Epithelial cell of esophagus (primary cell): ENCODE measurements around the gene DIAPH2.

Source experiments
- DNase-seq: peaks from one replicate; pipeline ENCODE4 v3.0.0; 2010; ENCODE audit warnings: low read depth
- H3K4me3 ChIP-seq: 2 replicates; pipeline ENCODE4 v1.5.1; 2011; ENCODE audit warnings: mild to moderate bottlenecking, low read length, control low read depth
- TF ChIP-seq, protein P1 (sequence below): IDR thresholded peaks from 2 replicates; pipeline ENCODE4 v1.5.1; 2011; ENCODE audit warnings: low read depth, mild to moderate bottlenecking, low read length, control low read depth, inconsistent platforms; ENCODE audit not compliant: insufficient read depth; ENCODE audit errors: missing control alignments

The DIAPH2 gene

GRCh38 chrX:97309487-97310116 lies 625.0 kb downstream of the DIAPH2 start:
- TF ChIP-seq, protein P1, sequence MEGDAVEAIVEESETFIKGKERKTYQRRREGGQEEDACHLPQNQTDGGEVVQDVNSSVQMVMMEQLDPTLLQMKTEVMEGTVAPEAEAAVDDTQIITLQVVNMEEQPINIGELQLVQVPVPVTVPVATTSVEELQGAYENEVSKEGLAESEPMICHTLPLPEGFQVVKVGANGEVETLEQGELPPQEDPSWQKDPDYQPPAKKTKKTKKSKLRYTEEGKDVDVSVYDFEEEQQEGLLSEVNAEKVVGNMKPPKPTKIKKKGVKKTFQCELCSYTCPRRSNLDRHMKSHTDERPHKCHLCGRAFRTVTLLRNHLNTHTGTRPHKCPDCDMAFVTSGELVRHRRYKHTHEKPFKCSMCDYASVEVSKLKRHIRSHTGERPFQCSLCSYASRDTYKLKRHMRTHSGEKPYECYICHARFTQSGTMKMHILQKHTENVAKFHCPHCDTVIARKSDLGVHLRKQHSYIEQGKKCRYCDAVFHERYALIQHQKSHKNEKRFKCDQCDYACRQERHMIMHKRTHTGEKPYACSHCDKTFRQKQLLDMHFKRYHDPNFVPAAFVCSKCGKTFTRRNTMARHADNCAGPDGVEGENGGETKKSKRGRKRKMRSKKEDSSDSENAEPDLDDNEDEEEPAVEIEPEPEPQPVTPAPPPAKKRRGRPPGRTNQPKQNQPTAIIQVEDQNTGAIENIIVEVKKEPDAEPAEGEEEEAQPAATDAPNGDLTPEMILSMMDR = no peak
- H3K4me3 ChIP-seq = no peak overlapping the region
- DNase-seq = peak; percentile 23

GRCh38 chrX:97310373-97310772 lies 625.7 kb downstream of the DIAPH2 start:
- DNase-seq = peak; percentile 55
- TF ChIP-seq, protein P1 = no peak
- no peak overlapping the region for H3K4me3 ChIP-seq

- H3K4me3 ChIP-seq = no peak overlapping the region
Measured at GRCh38 chrX:97311066-97311778, 626.6 kb downstream of the DIAPH2 start.

GRCh38 chrX:97314345-97314744 lies 629.7 kb downstream of the DIAPH2 start:
- DNase-seq = no peak
- H3K4me3 ChIP-seq = no peak overlapping the region
- TF ChIP-seq, protein P1 = no peak

More at GRCh38 chrX:97311066-97311778, 626.6 kb downstream of the DIAPH2 start:
- DNase-seq = no peak
- TF ChIP-seq, protein P1 = no peak

DNA sequence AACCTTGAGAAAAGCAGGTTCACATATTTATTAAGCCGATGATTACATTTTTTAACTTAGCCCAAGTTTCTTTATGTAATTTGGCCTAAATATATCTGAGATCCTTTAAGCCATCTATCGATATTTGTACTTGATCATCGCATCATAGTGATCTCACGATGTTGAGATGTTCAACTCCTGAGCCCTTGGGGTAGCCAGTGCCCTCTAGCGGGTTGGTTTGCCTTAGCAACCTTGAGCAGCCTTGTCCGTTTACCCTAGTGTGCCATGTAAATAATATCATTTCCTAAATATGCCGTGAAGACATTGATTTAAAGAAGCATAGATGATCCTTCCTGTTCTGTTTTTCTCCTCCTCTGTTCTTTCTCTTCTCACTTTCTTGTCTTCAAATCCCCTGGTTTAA lies 631.3 kb downstream of the DIAPH2 start:
- DNase-seq = no peak
- TF ChIP-seq, protein P1 = peak; percentile 11
- no peak overlapping the region for H3K4me3 ChIP-seq

DNA sequence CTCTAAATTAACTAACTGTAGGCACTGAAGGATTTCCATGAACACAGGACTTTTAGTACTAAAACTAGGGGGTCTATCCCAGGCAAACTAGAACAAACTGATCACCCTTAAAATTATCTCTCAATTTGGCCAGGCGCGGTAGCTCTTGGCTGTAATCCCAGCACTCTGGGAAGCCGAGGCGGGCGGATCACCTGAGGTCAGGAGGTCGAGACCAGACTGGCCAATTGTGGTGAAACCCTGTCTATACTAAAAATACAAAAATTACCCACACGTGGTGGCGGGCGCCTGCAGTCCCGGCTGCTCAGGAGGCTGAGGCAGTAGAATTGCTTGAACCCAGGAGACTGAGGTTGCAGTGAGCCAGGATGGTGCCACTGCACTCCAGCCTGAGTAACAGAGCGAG lies 635.7 kb downstream of the DIAPH2 start:
- no peak for DNase-seq
- H3K4me3 ChIP-seq = no peak overlapping the region
- TF ChIP-seq, protein P1 = no peak
